Activated CD4-positive, alpha-beta T cell treated with anti-CD3 and anti-CD28 coated beads for 36 hours (primary cell): Measurements from ENCODE around the gene PACS1. TPM values are rescaled to one million over a fixed set of nuclear protein-coding genes. Genes with fewer than 3 reads are reported as not detected.

Source experiments
- ATAC-seq: fragments of 200-7000 bp; cut with Tn5 transposase; one replicate; pipeline ENCODE4 v1.10.0; 2021; ENCODE audit warnings: mild to moderate bottlenecking, moderate library complexity
- CTCF ChIA-PET: fragments of 350-600 bp; sonication (Branson Sonifier 250); formaldehyde crosslinking; loops from one replicate; lab custom pipeline; 2021; ENCODE audit warnings: antibody characterized with exemption; lab: Charles Lee
- POLR2A ChIA-PET: fragments of 350-600 bp; sonication (Branson Sonifier 250); formaldehyde crosslinking; loops from one replicate; lab custom pipeline; 2021; ENCODE audit warnings: antibody characterized with exemption, inconsistent platforms; lab: Charles Lee
- DNase-seq: peaks from one replicate; pipeline ENCODE4 v3.0.0-alpha.2; 2020
- H3K27ac Mint-ChIP-seq: one replicate; pipeline ENCODE4 v1.8.0; 2021; ENCODE audit warnings: mixed read lengths
- H3K27me3 Mint-ChIP-seq: one replicate; pipeline ENCODE4 v1.8.0; 2021; ENCODE audit warnings: mixed read lengths
- H3K36me3 Mint-ChIP-seq: one replicate; pipeline ENCODE4 v1.8.0; 2021; ENCODE audit warnings: low read depth, mixed read lengths
- H3K4me1 Mint-ChIP-seq: one replicate; pipeline ENCODE4 v1.8.0; 2021; ENCODE audit warnings: mixed read lengths
- H3K4me3 Mint-ChIP-seq: one replicate; pipeline ENCODE4 v1.8.0; 2021; ENCODE audit warnings: mild to moderate bottlenecking, moderate library complexity, mixed read lengths
- H3K9me3 Mint-ChIP-seq: one replicate; pipeline ENCODE4 v1.8.0; 2021; ENCODE audit warnings: low read depth, mixed read lengths
- intact Hi-C, 2 experiments: fragments of 100-400 bp; cut with DNase I in 1 of 2; cut with micrococcal nuclease in 1 of 2; formaldehyde crosslinking; loops; one replicate each; pipeline versions ENCODE4 v1.14.2 to v1.15.1; 2022 to 2024; cut with DNase I, micrococcal nuclease
- total RNA-seq, 2 experiments: library from RNA; stranded (reverse); gene quantifications; one replicate each; pipeline ENCODE4 v1.2.3, GENCODE V29; 2021

Gene PACS1
- total RNA-seq, 2 experiments from 2014 or later: 76.6 to 90.7 TPM

DNA sequence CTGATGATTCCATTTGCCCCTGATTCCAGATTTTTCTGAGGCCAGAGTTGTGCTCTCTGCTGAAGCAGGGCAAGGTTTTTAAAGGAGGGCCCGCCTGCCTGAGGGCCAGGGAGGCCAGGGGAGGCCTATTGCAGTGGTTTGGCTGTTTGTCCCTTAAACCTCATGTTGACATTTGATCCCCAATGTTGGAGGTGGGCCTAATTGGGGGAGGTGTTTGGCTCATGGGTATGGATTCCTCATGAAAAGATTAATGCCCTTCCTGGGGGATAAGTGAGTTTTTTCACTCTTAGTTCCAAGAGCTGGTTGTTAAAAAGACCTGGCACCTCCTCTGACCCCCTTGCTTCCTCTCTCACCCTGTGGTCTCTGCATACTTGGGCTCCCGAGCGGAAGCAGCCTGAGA lies 30.3 kb upstream of the PACS1 start:
- Mint-ChIP-seq H3K27me3 (peaks cover 2% of the 10 kb centered on the region), H3K4me1 (peaks cover 4% of the 10 kb centered on the region), H3K9me3 (no peaks in the 10 kb centered on the region), H3K36me3 (no peaks in the 10 kb centered on the region), H3K27ac (no peak overlapping the region), H3K4me3 (no peak overlapping the region)
- POLR2A ChIA-PET: no interaction called here
- CTCF ChIA-PET: interaction anchor here (1.0 kb wide), 1 partner anchor 28 kb away, joined by 3 read pairs; no protein-coding TSS in a partner anchor
- intact Hi-C loops: no loop called here
- no peak for ATAC-seq
- DNase-seq: no peak

- intact Hi-C loops: no loop called here
- POLR2A ChIA-PET: no interaction called here
Observed at GRCh38 chr11:66042227-66042995, 27.7 kb upstream of the PACS1 start.

GRCh38 chr11:66042996-66043906 lies 26.8 kb upstream of the PACS1 start:
- DNase-seq (no peak), ATAC-seq (no peak)
- Mint-ChIP-seq H3K4me1 (peaks cover 15% of the 10 kb centered on the region), H3K27ac (no peak overlapping the region), H3K4me3 (no peak overlapping the region), H3K27me3 (no peaks in the 10 kb centered on the region), H3K9me3 (no peaks in the 10 kb centered on the region), H3K36me3 (no peaks in the 10 kb centered on the region)
- intact Hi-C loops: no loop called here
- ChIA-PET CTCF (interaction anchor here (1.0 to 4.9 kb wide), 7 partner anchors 6 to 158 kb away, joined by 3 to 29 read pairs (median 13); partner anchors contain the start of gene SF3B2), POLR2A (no interaction called here)

More at GRCh38 chr11:66042227-66042995, 27.7 kb upstream of the PACS1 start:
- CTCF ChIA-PET: interaction anchor here (0.6 to 1.5 kb wide), 4 partner anchors 20 to 319 kb away, joined by 3 to 4 read pairs (median 3); partner anchors contain the start of gene MUS81
- ATAC-seq (no peak), DNase-seq (no peak)
- Mint-ChIP-seq H3K27me3 (no peaks in the 10 kb centered on the region), H3K36me3 (no peaks in the 10 kb centered on the region), H3K4me1 (peaks cover 15% of the 10 kb centered on the region), H3K27ac (no peak overlapping the region), H3K9me3 (no peaks in the 10 kb centered on the region), H3K4me3 (no peak overlapping the region)

DNA sequence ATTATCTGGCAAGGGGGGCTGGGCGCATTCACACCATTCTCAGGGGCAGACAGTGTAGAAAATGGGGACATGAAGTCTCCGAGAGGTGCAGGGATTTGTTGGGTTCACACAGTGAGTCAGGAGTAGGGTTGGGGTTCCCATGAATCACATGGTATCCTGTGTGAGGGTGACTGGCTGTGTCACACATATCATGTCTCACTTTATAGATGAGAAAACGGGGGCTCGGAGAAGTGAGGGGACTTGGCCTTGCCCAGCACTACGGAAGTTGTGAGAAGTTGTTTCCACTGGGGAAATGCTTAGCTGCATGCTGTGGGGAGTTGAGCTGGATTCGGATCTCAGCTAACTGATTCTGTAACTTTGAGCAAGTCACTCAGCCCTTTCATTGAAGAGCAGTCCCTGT lies 25.3 kb upstream of the PACS1 start:
- H3K27ac Mint-ChIP-seq: no peak overlapping the region

DNA sequence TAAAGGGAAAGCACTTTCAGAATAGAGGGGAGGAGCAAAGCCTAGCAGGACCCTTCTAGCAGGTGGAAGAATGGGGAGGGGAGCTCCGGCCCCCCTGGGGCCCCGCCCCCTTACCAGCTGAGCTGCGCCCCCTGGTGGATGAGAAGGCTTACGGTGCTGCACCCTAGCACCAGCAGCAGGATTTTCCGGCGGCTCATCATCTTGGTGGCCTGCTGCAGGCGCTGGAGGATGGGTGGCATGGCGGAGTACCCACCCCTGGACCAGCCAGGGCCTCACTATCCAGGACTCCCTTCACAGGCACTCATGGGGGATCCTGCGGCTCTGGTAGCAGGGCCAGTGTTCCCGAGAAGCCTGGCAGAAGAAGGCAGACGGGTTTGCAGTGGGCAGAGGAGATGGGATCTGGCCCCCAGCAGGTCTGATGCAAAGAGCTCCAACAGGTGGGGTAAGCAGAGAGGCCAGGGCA lies 24.9 kb upstream of the PACS1 start:
- peak overlapping the region; percentile 21 for H3K4me3 Mint-ChIP-seq
- H3K36me3 Mint-ChIP-seq: no peaks in the 10 kb centered on the region
- peaks cover 4% of the 10 kb centered on the region for H3K27me3 Mint-ChIP-seq
- peak; percentile 93 for ATAC-seq
- peaks cover 22% of the 10 kb centered on the region for H3K4me1 Mint-ChIP-seq
- peak; percentile 91 for DNase-seq
- no peak overlapping the region for H3K27ac Mint-ChIP-seq
- intact Hi-C loops: loop anchor here in 1 of 2 experiments (2.0 kb wide), 1 partner anchor 42 kb away; the partner anchor contains the start of genes BANF1 and EIF1AD
- CTCF ChIA-PET: interaction anchor here (0.5 to 4.9 kb wide), 45 partner anchors 8 to 485 kb away, joined by 3 to 29 read pairs (median 4); partner anchors contain the start of genes BANF1, CATSPER1, EIF1AD and MUS81
- POLR2A ChIA-PET: interaction anchor here (0.9 to 1.2 kb wide), 2 partner anchors 8 to 43 kb away, joined by 3 to 5 read pairs; partner anchors contain the start of gene BANF1
- H3K9me3 Mint-ChIP-seq: no peaks in the 10 kb centered on the region

More for the DNA sequence above, 25.3 kb upstream of the PACS1 start:
- ChIA-PET POLR2A (interaction anchor here (0.9 to 1.2 kb wide), 2 partner anchors 7 to 42 kb away, joined by 3 to 5 read pairs; partner anchors contain the start of gene BANF1), CTCF (interaction anchor here (0.5 to 4.9 kb wide), 40 partner anchors 8 to 430 kb away, joined by 3 to 29 read pairs (median 4); partner anchors contain the start of genes BANF1, CATSPER1, EIF1AD and PACS1)
- Mint-ChIP-seq H3K27me3 (peaks cover 4% of the 10 kb centered on the region), H3K4me1 (peaks cover 22% of the 10 kb centered on the region), H3K36me3 (no peaks in the 10 kb centered on the region), H3K4me3 (no peak overlapping the region), H3K9me3 (no peaks in the 10 kb centered on the region)
- ATAC-seq (peak; percentile 78), DNase-seq (peak; percentile 37)
- intact Hi-C loops: loop anchor here in 1 of 2 experiments (2.0 kb wide), 1 partner anchor 42 kb away; the partner anchor contains the start of genes BANF1 and EIF1AD

DNA sequence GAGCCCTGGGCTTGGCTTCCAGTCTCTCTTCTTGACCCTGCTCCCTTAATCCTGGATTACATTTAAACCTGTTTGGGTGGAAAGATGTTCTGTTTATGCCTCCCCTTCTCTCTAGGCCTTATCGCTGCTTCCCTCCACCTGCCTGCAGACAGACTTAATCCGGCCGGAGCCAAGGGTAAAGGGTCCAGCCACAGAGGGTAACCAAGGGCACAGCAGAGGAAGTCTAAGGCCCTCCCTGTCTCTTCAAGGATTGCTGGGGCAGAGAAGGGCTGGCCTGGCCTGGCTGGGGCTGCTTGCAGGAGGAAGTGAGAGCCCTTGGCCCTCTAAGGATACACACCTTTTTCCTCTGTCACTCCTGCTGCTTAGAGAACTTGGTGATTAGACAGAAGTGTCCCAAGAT lies 23.2 kb upstream of the PACS1 start:
- intact Hi-C loops: no loop called here

DNA sequence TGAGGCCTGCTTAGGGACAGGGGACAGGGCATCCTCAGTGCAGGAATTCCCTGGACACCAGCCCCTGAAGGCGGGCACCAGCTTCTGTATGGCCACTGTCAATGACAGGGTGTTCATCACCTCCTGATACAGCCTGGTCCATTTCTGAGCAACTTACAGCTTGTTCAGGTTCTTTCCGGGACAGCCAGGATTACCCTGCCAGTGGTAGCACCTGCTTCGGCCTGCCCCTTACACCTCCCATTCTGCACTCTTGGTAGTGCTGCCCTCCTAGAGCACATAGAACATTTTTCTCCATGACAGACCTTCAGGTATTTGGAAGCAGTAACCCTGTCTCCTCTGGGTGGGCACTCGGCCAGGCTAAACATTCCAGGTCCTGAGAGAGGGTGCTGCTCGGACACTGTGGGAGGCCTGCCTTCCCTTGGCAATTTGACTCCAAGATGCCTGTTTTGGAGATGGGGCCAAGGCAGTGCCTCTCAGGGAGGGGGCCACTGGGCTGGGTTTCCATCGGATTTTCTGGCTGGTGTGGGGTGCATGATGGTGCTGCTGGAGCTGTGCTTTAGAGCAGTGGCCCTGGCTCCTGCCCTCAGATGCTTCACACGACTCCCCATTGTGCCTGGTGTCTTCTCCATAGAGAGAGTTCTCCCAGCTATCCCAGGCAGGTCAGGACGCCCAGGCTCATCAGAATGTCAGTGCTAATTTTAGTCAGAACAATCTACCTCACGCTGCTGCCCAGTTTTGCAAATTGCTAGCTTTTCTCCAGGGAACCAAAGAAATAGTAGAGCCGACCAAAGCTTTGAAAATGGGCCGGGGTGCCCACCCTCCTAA lies 22.3 kb upstream of the PACS1 start:
- Mint-ChIP-seq H3K27me3 (peaks cover 4% of the 10 kb centered on the region), H3K4me3 (no peak overlapping the region), H3K27ac (no peak overlapping the region), H3K36me3 (peaks cover 6% of the 10 kb centered on the region), H3K9me3 (no peaks in the 10 kb centered on the region), H3K4me1 (peaks cover 35% of the 10 kb centered on the region)
- DNase-seq (no peak), ATAC-seq (no peak)
- POLR2A ChIA-PET: interaction anchor here (0.7 kb wide), 1 partner anchor 9 kb away, joined by 3 read pairs; no protein-coding TSS in a partner anchor
- CTCF ChIA-PET: interaction anchor here (0.6 to 4.9 kb wide), 8 partner anchors 11 to 772 kb away, joined by 3 to 19 read pairs (median 3); no protein-coding TSS in a partner anchor
- intact Hi-C loops: no loop called here

More for the DNA sequence above, 23.2 kb upstream of the PACS1 start:
- ATAC-seq (no peak), DNase-seq (no peak)
- H3K4me3 Mint-ChIP-seq: no peak overlapping the region
- H3K4me1 Mint-ChIP-seq: peaks cover 32% of the 10 kb centered on the region
- no peaks in the 10 kb centered on the region for H3K36me3 Mint-ChIP-seq
- H3K27ac Mint-ChIP-seq: no peak overlapping the region
- H3K9me3 Mint-ChIP-seq: no peaks in the 10 kb centered on the region
- ChIA-PET POLR2A (no interaction called here), CTCF (interaction anchor here (0.6 to 4.9 kb wide), 7 partner anchors 10 to 772 kb away, joined by 3 to 19 read pairs (median 3); no protein-coding TSS in a partner anchor)
- H3K27me3 Mint-ChIP-seq: peaks cover 4% of the 10 kb centered on the region

DNA sequence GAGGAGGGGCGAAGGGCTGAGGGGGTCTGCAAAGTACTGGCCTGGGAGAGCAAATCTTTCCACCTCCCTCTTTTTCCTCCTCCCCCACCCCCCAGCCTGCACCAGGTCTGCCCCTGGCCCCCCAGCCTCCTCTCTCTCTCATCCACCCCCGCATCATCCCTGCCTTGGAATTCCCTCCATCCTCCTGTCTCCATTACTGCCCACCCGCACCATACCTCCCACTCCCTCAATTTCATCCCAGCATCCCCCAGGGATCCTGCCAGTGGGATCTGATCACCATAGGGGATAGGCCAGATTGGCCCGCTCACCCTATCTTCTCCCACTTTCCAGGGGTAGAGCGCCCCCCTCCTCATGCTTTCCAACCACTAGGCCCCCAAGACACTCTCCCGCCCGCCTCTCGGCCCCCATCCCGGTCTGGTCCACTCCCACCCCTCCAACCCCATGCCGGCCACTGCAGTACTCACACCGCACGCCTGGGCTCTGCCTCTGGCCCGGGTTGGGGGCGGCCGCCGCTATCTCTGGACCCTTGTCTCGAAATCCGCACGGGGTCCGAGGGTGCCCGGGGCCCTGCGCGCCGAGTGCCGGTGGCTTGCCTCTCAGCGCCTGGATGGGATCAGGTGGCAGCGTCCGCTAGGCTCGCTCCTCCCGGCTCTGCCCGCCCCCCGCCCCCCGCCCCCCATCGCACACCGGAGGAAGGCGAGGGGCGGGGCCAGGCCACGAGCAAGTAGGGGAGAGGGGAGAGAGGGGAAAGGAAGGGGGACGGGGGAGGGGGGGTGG lies 21.3 kb upstream of the PACS1 start, which contains the start of gene GAL3ST3:
TSS of gene GAL3ST3 (minus strand) at position 615 of the 777 bp plus-strand sequence. CDS start 3,746 bp downstream, outside the sequence.
- Mint-ChIP-seq H3K4me3 (no peak within 1 kb of the TSS), H3K4me1 (peaks cover 44% of the 10 kb centered on the region), H3K9me3 (no peaks in the 10 kb centered on the region), H3K27me3 (peaks cover 4% of the 10 kb centered on the region), H3K36me3 (peaks cover 11% of the 10 kb centered on the region), H3K27ac (no peak within 1 kb of the TSS)
- POLR2A ChIA-PET: no interaction called here
- ATAC-seq (no peak), DNase-seq (no peak)
- CTCF ChIA-PET: interaction anchor here (0.9 to 7.5 kb wide), 6 partner anchors 12 to 337 kb away, joined by 3 to 63 read pairs (median 4); no protein-coding TSS in a partner anchor
- intact Hi-C loops: no loop called here

- ChIA-PET POLR2A (no interaction called here), CTCF (interaction anchor here (0.6 to 7.5 kb wide), 9 partner anchors 16 to 509 kb away, joined by 3 to 63 read pairs (median 4); partner anchors contain the start of gene FIBP)
- Mint-ChIP-seq H3K27me3 (peaks cover 4% of the 10 kb centered on the region), H3K9me3 (no peaks in the 10 kb centered on the region), H3K36me3 (peaks cover 21% of the 10 kb centered on the region), H3K4me1 (peaks cover 39% of the 10 kb centered on the region), H3K4me3 (peak overlapping the region; percentile 91), H3K27ac (peak overlapping the region; percentile 95)
- ATAC-seq: no peak
- no peak for DNase-seq
- intact Hi-C loops: loop anchor here (5.0 kb wide), 3 partner anchors 48 to 807 kb away; partner anchors contain the start of genes BANF1 (in 1 of the 2), EIF1AD (in 1 of the 2), LRFN4 (in 1 of the 2) and MRPL11 (in 1 of the 2)
Observed at GRCh38 chr11:66050581-66051231, 19.4 kb upstream of the PACS1 start.
